CD1c-positive myeloid dendritic cell (primary cell): ENCODE data around the gene MTX1.
"Not testable (repeated sequence)": the region's sequence is repeated elsewhere in the genome, so short reads cannot be mapped to it uniquely, and the experiment has no call there.

Experiments
- DNase-seq: peaks from one replicate; pipeline ENCODE4 v3.0.0-alpha.2; 2016; ENCODE audit errors: extremely low spot score

MTX1 gene

GRCh38 chr1:155207806-155208540 is 522 bp upstream of the MTX1 start, which contains the start of gene THBS3:
Gene THBS3 (minus strand): TSS chr1:155207897. CDS start chr1:155207876, 21 bp downstream.
- no peak for DNase-seq

- DNase-seq: no peak
Observed at GRCh38 chr1:155209312-155209721, 822 bp downstream of the MTX1 start.

- DNase-seq: peak; percentile 80
Observed at GRCh38 chr1:155210314-155211104, 2.0 kb downstream of the MTX1 start.

GRCh38 chr1:155211381-155212050 is 3.0 kb downstream of the MTX1 start:
- DNase-seq: not testable (repeated sequence)

GRCh38 chr1:155212051-155212440 is 3.6 kb downstream of the MTX1 start:
- DNase-seq: not testable (repeated sequence)

- not testable (repeated sequence) for DNase-seq
Observed at GRCh38 chr1:155214702-155215101, 6.2 kb downstream of the MTX1 start.

- peak; percentile 66 for DNase-seq
Observed at GRCh38 chr1:155218854-155219591, 10.5 kb downstream of the MTX1 start.

- DNase-seq: peak; percentile 73
Observed at GRCh38 chr1:155219592-155220031, 11.1 kb downstream of the MTX1 start.

- DNase-seq: peak; percentile 19
Observed at GRCh38 chr1:155220211-155220965, 11.9 kb downstream of the MTX1 start.

- peak; percentile 55 for DNase-seq
Observed at GRCh38 chr1:155223047-155223446, 14.6 kb downstream of the MTX1 start.

- not testable (repeated sequence) for DNase-seq
Observed at GRCh38 chr1:155225404-155225759, 16.9 kb downstream of the MTX1 start.

- DNase-seq: peak; percentile 90
Observed at GRCh38 chr1:155226188-155226909, 17.9 kb downstream of the MTX1 start.

- peak; percentile 51 for DNase-seq
Observed at GRCh38 chr1:155226910-155227260, 18.4 kb downstream of the MTX1 start.

- peak; percentile 99 for DNase-seq
Observed at GRCh38 chr1:155227261-155228095, 19.0 kb downstream of the MTX1 start.

- no peak for DNase-seq
Observed at GRCh38 chr1:155228096-155228427, 19.6 kb downstream of the MTX1 start.

GRCh38 chr1:155231302-155231701 is 22.8 kb downstream of the MTX1 start:
- not testable (repeated sequence) for DNase-seq

GRCh38 chr1:155232001-155232978 is 23.8 kb downstream of the MTX1 start:
- not testable (repeated sequence) for DNase-seq

- DNase-seq: not testable (repeated sequence)
Observed at GRCh38 chr1:155233502-155233901, 25.0 kb downstream of the MTX1 start.
